KMS-11 (cell line): ENCODE measurements around the gene FARS2.

Experiments
- H2AFZ ChIP-seq: fragments of 200-600 bp; sonication (generic); 2 replicates; pipeline ENCODE4 v1.6.1; 2016; ENCODE audit warnings: antibody characterized with exemption, mixed run types, low read depth
- H3K27ac ChIP-seq: fragments of 200-600 bp; sonication (generic); 2 replicates; pipeline ENCODE4 v1.6.1; 2016; ENCODE audit warnings: mild to moderate bottlenecking, mixed run types
- H3K27me3 ChIP-seq: fragments of 200-600 bp; sonication (generic); 2 replicates; pipeline ENCODE4 v1.6.1; 2017; ENCODE audit warnings: mild to moderate bottlenecking, low read depth, mixed run types, moderate library complexity; ENCODE audit not compliant: insufficient read depth
- H3K36me3 ChIP-seq: fragments of 200-600 bp; sonication (generic); 2 replicates; pipeline ENCODE4 v1.6.1; 2017; ENCODE audit warnings: mild to moderate bottlenecking, mixed run types; ENCODE audit not compliant: insufficient read depth
- H3K4me1 ChIP-seq: fragments of 200-600 bp; sonication (generic); 2 replicates; pipeline ENCODE4 v1.6.1; 2016; ENCODE audit warnings: mild to moderate bottlenecking, low read depth, mixed run types; ENCODE audit not compliant: poor library complexity, severe bottlenecking
- H3K4me2 ChIP-seq: fragments of 200-600 bp; sonication (generic); 2 replicates; pipeline ENCODE4 v1.7.0; 2016; ENCODE audit warnings: mild to moderate bottlenecking, mixed run types
- H3K4me3 ChIP-seq: fragments of 200-600 bp; sonication (generic); IDR thresholded peaks from 2 replicates; pipeline ENCODE4 v1.6.1; 2017; ENCODE audit warnings: low read depth, low read length, mixed read lengths; ENCODE audit not compliant: insufficient read depth
- H3K79me2 ChIP-seq: fragments of 200-600 bp; sonication (generic); 2 replicates; pipeline ENCODE4 v1.6.1; 2016; ENCODE audit warnings: low read depth, mixed run types; ENCODE audit not compliant: insufficient read depth
- H3K9ac ChIP-seq: fragments of 200-600 bp; sonication (generic); 2 replicates; pipeline ENCODE4 v1.6.1; 2016; ENCODE audit warnings: mild to moderate bottlenecking, mixed run types
- H4K20me1 ChIP-seq: fragments of 200-600 bp; sonication (generic); 2 replicates; pipeline ENCODE4 v1.6.1; 2016; ENCODE audit warnings: mild to moderate bottlenecking, mixed run types; ENCODE audit not compliant: insufficient read depth
- CTCF ChIP-seq: fragments of 200-600 bp; sonication (generic); conservative IDR thresholded peaks from 2 replicates; pipeline ENCODE4 v1.6.1; 2017; ENCODE audit warnings: low read depth, mild to moderate bottlenecking, antibody characterized with exemption, low read length, moderate library complexity, mixed read lengths

Gene FARS2

GRCh38 chr6:5471637-5472398, 210.5 kb downstream of the FARS2 start:
- Histone ChIP-seq H3K27me3 (no peaks in the 10 kb centered on the region), H2AFZ (no peak overlapping the region), H3K9ac (no peak overlapping the region), H3K79me2 (no peaks in the 10 kb centered on the region), H3K4me2 (no peak overlapping the region), H3K4me1 (peaks cover 5% of the 10 kb centered on the region), H3K36me3 (no peaks in the 10 kb centered on the region), H3K4me3 (no peak overlapping the region), H4K20me1 (no peaks in the 10 kb centered on the region), H3K27ac (no peak overlapping the region)
- TF ChIP-seq CTCF, result no peak

DNA sequence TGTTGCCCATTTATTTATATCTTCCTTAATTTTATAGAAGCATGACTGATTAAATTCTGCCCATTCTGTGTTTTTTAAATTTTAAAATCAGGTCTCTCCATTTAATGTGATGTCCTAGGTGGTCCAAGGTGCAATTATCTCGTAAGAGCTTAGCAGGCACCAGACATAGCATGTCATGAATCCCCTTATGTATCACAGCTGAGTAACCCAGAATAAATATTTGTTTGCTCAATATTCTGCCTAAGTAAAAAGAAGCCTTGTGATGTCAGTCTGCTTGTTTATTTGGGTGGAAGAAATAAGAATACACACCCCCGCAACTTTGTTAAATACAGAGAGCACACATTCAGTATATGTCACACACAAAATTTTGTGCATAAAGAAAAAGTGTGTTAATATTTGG, 211.3 kb downstream of the FARS2 start:
- Histone ChIP-seq H3K27ac (no peak overlapping the region), H3K36me3 (no peaks in the 10 kb centered on the region), H3K79me2 (no peaks in the 10 kb centered on the region), H2AFZ (no peak overlapping the region), H3K4me3 (no peak overlapping the region), H3K4me2 (no peak overlapping the region), H3K9ac (no peak overlapping the region), H3K4me1 (peaks cover 5% of the 10 kb centered on the region), H4K20me1 (no peaks in the 10 kb centered on the region), H3K27me3 (no peaks in the 10 kb centered on the region)
- no peak for TF ChIP-seq CTCF

GRCh38 chr6:5475779-5476178, 214.5 kb downstream of the FARS2 start:
- Histone ChIP-seq H3K27ac (no peak overlapping the region), H4K20me1 (no peaks in the 10 kb centered on the region), H3K36me3 (no peaks in the 10 kb centered on the region), H3K4me3 (no peak overlapping the region), H3K4me2 (no peak overlapping the region), H3K79me2 (no peaks in the 10 kb centered on the region), H3K4me1 (peaks cover 5% of the 10 kb centered on the region), H3K27me3 (no peaks in the 10 kb centered on the region), H3K9ac (no peak overlapping the region), H2AFZ (no peak overlapping the region)
- TF ChIP-seq CTCF, result no peak

DNA sequence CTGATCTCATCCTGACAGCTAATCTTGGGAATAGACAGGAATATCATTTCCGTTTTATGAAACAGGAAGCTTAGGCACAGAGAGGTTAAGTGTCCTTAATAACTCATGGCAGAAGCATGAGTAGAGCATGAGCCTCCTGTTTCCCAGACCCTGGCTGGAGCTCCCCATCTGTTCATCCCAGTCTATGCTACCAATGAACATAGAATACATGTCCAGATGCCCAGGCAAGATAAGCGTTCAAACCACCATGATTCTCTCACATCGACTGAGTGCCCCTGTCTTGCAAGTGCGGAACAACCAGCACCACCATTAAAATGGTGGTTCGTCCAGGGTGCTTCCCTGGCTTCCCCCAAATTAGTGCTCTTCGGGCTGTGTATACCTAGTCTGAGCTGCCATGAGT, 217.1 kb downstream of the FARS2 start:
- no peaks in the 10 kb centered on the region for H3K79me2 ChIP-seq
- H3K36me3 ChIP-seq, result no peaks in the 10 kb centered on the region
- no peaks in the 10 kb centered on the region for H4K20me1 ChIP-seq
- no peak overlapping the region for H3K4me2 ChIP-seq
- H2AFZ ChIP-seq, result no peak overlapping the region
- TF ChIP-seq CTCF, result no peak
- H3K4me3 ChIP-seq, result no peak overlapping the region
- H3K27me3 ChIP-seq, result no peaks in the 10 kb centered on the region
- no peak overlapping the region for H3K27ac ChIP-seq
- H3K4me1 ChIP-seq, result no peaks in the 10 kb centered on the region
- H3K9ac ChIP-seq, result no peak overlapping the region
